Mesendoderm (in vitro differentiated cells): ENCODE data around the gene INSRR.
A peak's percentile ranks its signal among the peaks of the same experiment; 100 is the strongest.

Source experiments
- DNase-seq: peaks from one replicate; pipeline ENCODE4 v3.0.0; 2013
- H2AK5ac ChIP-seq: 2 replicates; pipeline ENCODE4 v1.6.1; 2013; ENCODE audit warnings: low read length, inconsistent platforms
- H2BK120ac ChIP-seq: 2 replicates; pipeline ENCODE4 v1.6.1; 2013; ENCODE audit warnings: low read depth, mild to moderate bottlenecking, low read length, moderate library complexity, mixed read lengths
- H2BK15ac ChIP-seq: replicated peaks from 2 replicates; pipeline ENCODE4 v1.6.1; 2013; ENCODE audit warnings: low read depth, mild to moderate bottlenecking, moderate library complexity
- H2BK5ac ChIP-seq: 2 replicates; pipeline ENCODE4 v1.6.1; 2013; ENCODE audit warnings: low read length, inconsistent platforms
- H3K18ac ChIP-seq: 2 replicates; pipeline ENCODE4 v1.6.1; 2013; ENCODE audit warnings: mild to moderate bottlenecking, low read length, mixed read lengths
- H3K23ac ChIP-seq: one replicate; pipeline ENCODE4 v1.6.1; 2013; ENCODE audit warnings: low read length
- H3K27ac ChIP-seq: 2 replicates; pipeline ENCODE4 v1.5.1; 2013; ENCODE audit warnings: low read depth, mild to moderate bottlenecking, inconsistent platforms, low read length, moderate library complexity
- H3K27me3 ChIP-seq: 2 replicates; pipeline ENCODE4 v1.6.1; 2013; ENCODE audit warnings: low read length, control low read depth, mild to moderate bottlenecking, inconsistent platforms; ENCODE audit not compliant: insufficient read depth, poor library complexity
- H3K36me3 ChIP-seq: 2 replicates; pipeline ENCODE4 v1.6.1; 2013; ENCODE audit warnings: low read length, inconsistent platforms; ENCODE audit not compliant: control insufficient read depth, insufficient read depth
- H3K4ac ChIP-seq: one replicate; pipeline ENCODE4 v1.6.1; 2013; ENCODE audit warnings: low read depth, mild to moderate bottlenecking, low read length, moderate library complexity
- H3K4me1 ChIP-seq: 2 replicates; pipeline ENCODE4 v1.6.1; 2013; ENCODE audit warnings: low read depth, low read length, inconsistent platforms; ENCODE audit not compliant: control insufficient read depth
- H3K4me2 ChIP-seq: 2 replicates; pipeline ENCODE4 v1.6.1; 2013; ENCODE audit warnings: low read length
- H3K4me3 ChIP-seq: 2 replicates; pipeline ENCODE4 v1.5.1; 2013; ENCODE audit warnings: mild to moderate bottlenecking, low read length
- H3K56ac ChIP-seq: one replicate; pipeline ENCODE4 v1.6.1; 2013; ENCODE audit warnings: low read length
- H3K79me1 ChIP-seq: 2 replicates; pipeline ENCODE4 v1.6.1; 2013; ENCODE audit warnings: low read length, inconsistent platforms
- H3K79me2 ChIP-seq: 2 replicates; pipeline ENCODE4 v1.6.1; 2013; ENCODE audit warnings: mild to moderate bottlenecking, low read length; ENCODE audit not compliant: control insufficient read depth, insufficient read depth
- H3K9ac ChIP-seq: 2 replicates; pipeline ENCODE4 v1.6.1; 2013; ENCODE audit warnings: low read length, inconsistent platforms
- H4K5ac ChIP-seq: one replicate; pipeline ENCODE4 v1.6.1; 2013; ENCODE audit warnings: low read length
- H4K8ac ChIP-seq: one replicate; pipeline ENCODE4 v1.6.1; 2013; ENCODE audit warnings: low read depth, mild to moderate bottlenecking, control low read depth, low read length, moderate library complexity
- WGBS: extraction: QIAGEN DNeasy Blood & Tissue Kit; methylation state at CpG from one replicate; pipeline ENCODE4 v1.1.7; 2013; ENCODE audit warnings: low lambda C conversion rate, missing lambda C conversion rate; ENCODE audit not compliant: insufficient coverage; ENCODE audit errors: extremely low coverage; 5-methylcytosine and 5-hydroxymethylcytosine counted together

The INSRR gene

GRCh38 chr1:156904187-156904959 lies 45.5 kb upstream of the INSRR start:
- H3K27ac ChIP-seq = no peak overlapping the region
- no peak overlapping the region for H3K23ac ChIP-seq
- H2BK120ac ChIP-seq = no peak overlapping the region
- no peak for DNase-seq
- H3K79me2 ChIP-seq = no peaks in the 10 kb centered on the region
- no peak overlapping the region for H2BK5ac ChIP-seq
- H4K5ac ChIP-seq = no peak overlapping the region
- H2AK5ac ChIP-seq = no peak overlapping the region
- WGBS = no CpG with 5 or more reads among the region's 19 CpGs
- no peak overlapping the region for H3K18ac ChIP-seq
- no peak overlapping the region for H4K8ac ChIP-seq
- H3K27me3 ChIP-seq = no peaks in the 10 kb centered on the region
- H3K4me1 ChIP-seq = no peaks in the 10 kb centered on the region
- H3K36me3 ChIP-seq = no peaks in the 10 kb centered on the region
- H3K56ac ChIP-seq = no peak overlapping the region
- H3K79me1 ChIP-seq = no peaks in the 10 kb centered on the region
- no peak overlapping the region for H3K4me2 ChIP-seq
- no peak overlapping the region for H3K4me3 ChIP-seq
- no peak overlapping the region for H2BK15ac ChIP-seq
- H3K4ac ChIP-seq = no peak overlapping the region
- H3K9ac ChIP-seq = no peak overlapping the region

- Histone ChIP-seq H3K4me1 (no peaks in the 10 kb centered on the region), H3K9ac (no peak overlapping the region), H3K36me3 (no peaks in the 10 kb centered on the region), H2BK5ac (no peak overlapping the region), H3K79me1 (no peaks in the 10 kb centered on the region), H3K4me3 (no peak overlapping the region), H3K27me3 (no peaks in the 10 kb centered on the region), H3K18ac (no peak overlapping the region), H3K23ac (no peak overlapping the region), H3K27ac (no peak overlapping the region), H2BK15ac (no peak overlapping the region), H3K56ac (no peak overlapping the region), H3K4me2 (no peak overlapping the region), H4K5ac (no peak overlapping the region), H2BK120ac (no peak overlapping the region), H3K79me2 (no peaks in the 10 kb centered on the region), H3K4ac (no peak overlapping the region), H4K8ac (no peak overlapping the region), H2AK5ac (no peak overlapping the region)
- WGBS = no CpG with 5 or more reads among the region's 15 CpGs
- DNase-seq = no peak
Measured at GRCh38 chr1:156903328-156904091, 44.6 kb upstream of the INSRR start.

GRCh38 chr1:156901966-156902915 lies 43.3 kb upstream of the INSRR start:
- Histone ChIP-seq H3K4me2 (no peak overlapping the region), H4K8ac (no peak overlapping the region), H2BK15ac (no peak overlapping the region), H3K18ac (no peak overlapping the region), H3K4me3 (no peak overlapping the region), H3K4ac (no peak overlapping the region), H2BK120ac (no peak overlapping the region), H3K9ac (no peak overlapping the region), H2AK5ac (no peak overlapping the region), H3K4me1 (no peaks in the 10 kb centered on the region), H3K79me2 (no peaks in the 10 kb centered on the region), H2BK5ac (no peak overlapping the region), H3K36me3 (no peaks in the 10 kb centered on the region), H3K23ac (no peak overlapping the region), H3K79me1 (no peaks in the 10 kb centered on the region), H4K5ac (no peak overlapping the region), H3K27me3 (no peaks in the 10 kb centered on the region), H3K27ac (no peak overlapping the region), H3K56ac (no peak overlapping the region)
- DNase-seq = no peak
- WGBS = no CpG with 5 or more reads among the region's 23 CpGs

- H3K79me1 ChIP-seq = no peaks in the 10 kb centered on the region
- no peak overlapping the region for H3K4me2 ChIP-seq
- H3K27me3 ChIP-seq = no peaks in the 10 kb centered on the region
- H3K9ac ChIP-seq = no peak overlapping the region
- no peaks in the 10 kb centered on the region for H3K36me3 ChIP-seq
- H3K4me1 ChIP-seq = no peaks in the 10 kb centered on the region
- H3K4ac ChIP-seq = no peak overlapping the region
- no peak overlapping the region for H2BK5ac ChIP-seq
- WGBS = no CpG with 5 or more reads among the region's 4 CpGs
- no peak for DNase-seq
- no peak overlapping the region for H2AK5ac ChIP-seq
- no peak overlapping the region for H3K27ac ChIP-seq
- no peak overlapping the region for H4K8ac ChIP-seq
- H3K23ac ChIP-seq = no peak overlapping the region
- H3K18ac ChIP-seq = no peak overlapping the region
- H2BK15ac ChIP-seq = no peak overlapping the region
- no peaks in the 10 kb centered on the region for H3K79me2 ChIP-seq
- H3K56ac ChIP-seq = peak overlapping the region; percentile 5
- no peak overlapping the region for H4K5ac ChIP-seq
- no peak overlapping the region for H3K4me3 ChIP-seq
- no peak overlapping the region for H2BK120ac ChIP-seq
Measured at GRCh38 chr1:156901590-156901900, 42.6 kb upstream of the INSRR start.

GRCh38 chr1:156900896-156901589 lies 42.1 kb upstream of the INSRR start:
- no peaks in the 10 kb centered on the region for H3K79me1 ChIP-seq
- no CpG with 5 or more reads among the region's 6 CpGs for WGBS
- H3K4me1 ChIP-seq = no peaks in the 10 kb centered on the region
- peak overlapping the region; percentile 5 for H3K56ac ChIP-seq
- no peak overlapping the region for H4K5ac ChIP-seq
- no peak overlapping the region for H3K4ac ChIP-seq
- no peaks in the 10 kb centered on the region for H3K36me3 ChIP-seq
- H3K23ac ChIP-seq = no peak overlapping the region
- no peak overlapping the region for H2BK120ac ChIP-seq
- H3K79me2 ChIP-seq = no peaks in the 10 kb centered on the region
- no peak overlapping the region for H4K8ac ChIP-seq
- H3K4me2 ChIP-seq = no peak overlapping the region
- H3K27ac ChIP-seq = no peak overlapping the region
- H2AK5ac ChIP-seq = no peak overlapping the region
- H2BK15ac ChIP-seq = no peak overlapping the region
- H3K9ac ChIP-seq = no peak overlapping the region
- H3K18ac ChIP-seq = no peak overlapping the region
- H3K4me3 ChIP-seq = no peak overlapping the region
- H2BK5ac ChIP-seq = no peak overlapping the region
- no peaks in the 10 kb centered on the region for H3K27me3 ChIP-seq
- no peak for DNase-seq
